DOHH2 (cell line): ENCODE results near the gene CMIP.

Experiments
- EZH2phosphoT487 ChIP-seq: fragments of 200-600 bp; sonication (generic); IDR thresholded peaks from 2 replicates; pipeline ENCODE4 v1.6.1; 2017; ENCODE audit warnings: borderline replicate concordance, mild to moderate bottlenecking, antibody characterized with exemption, low read length, moderate library complexity, mixed read lengths
- TF ChIP-seq, protein P1 (sequence below): fragments of 200-600 bp; sonication (generic); IDR thresholded peaks from one replicate; pipeline ENCODE4 v1.5.1; 2014; ENCODE audit warnings: antibody characterized with exemption, mild to moderate bottlenecking, low read depth, low read length; ENCODE audit not compliant: poor library complexity, severe bottlenecking

DNA sequence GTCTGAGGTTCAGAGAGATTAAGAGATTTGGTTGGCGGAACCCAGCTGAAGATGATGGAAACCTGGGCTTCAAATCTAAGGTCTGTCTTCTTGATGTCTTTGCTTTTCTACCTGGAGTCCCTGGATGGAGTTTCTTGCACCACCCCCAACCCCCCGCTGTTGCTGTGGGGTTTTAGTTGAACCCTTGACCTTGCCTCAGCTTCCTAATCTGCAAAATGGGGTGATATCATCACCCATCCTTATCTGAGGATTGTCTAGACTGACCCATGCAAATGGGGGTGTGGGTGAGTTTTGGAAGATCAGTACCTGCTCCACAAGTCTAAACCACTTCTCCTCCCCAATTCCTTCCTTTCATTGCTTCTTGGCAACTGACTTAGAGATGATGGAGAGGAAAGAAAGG lies 9.0 kb upstream of the CMIP start:
- TF ChIP-seq, protein P1, sequence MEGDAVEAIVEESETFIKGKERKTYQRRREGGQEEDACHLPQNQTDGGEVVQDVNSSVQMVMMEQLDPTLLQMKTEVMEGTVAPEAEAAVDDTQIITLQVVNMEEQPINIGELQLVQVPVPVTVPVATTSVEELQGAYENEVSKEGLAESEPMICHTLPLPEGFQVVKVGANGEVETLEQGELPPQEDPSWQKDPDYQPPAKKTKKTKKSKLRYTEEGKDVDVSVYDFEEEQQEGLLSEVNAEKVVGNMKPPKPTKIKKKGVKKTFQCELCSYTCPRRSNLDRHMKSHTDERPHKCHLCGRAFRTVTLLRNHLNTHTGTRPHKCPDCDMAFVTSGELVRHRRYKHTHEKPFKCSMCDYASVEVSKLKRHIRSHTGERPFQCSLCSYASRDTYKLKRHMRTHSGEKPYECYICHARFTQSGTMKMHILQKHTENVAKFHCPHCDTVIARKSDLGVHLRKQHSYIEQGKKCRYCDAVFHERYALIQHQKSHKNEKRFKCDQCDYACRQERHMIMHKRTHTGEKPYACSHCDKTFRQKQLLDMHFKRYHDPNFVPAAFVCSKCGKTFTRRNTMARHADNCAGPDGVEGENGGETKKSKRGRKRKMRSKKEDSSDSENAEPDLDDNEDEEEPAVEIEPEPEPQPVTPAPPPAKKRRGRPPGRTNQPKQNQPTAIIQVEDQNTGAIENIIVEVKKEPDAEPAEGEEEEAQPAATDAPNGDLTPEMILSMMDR: no peak
- TF ChIP-seq EZH2phosphoT487: no peak
